RWPE1 (cell line): Measurements from ENCODE around the gene SFRP2.

Experiments
- CTCF ChIA-PET: fragments of 350-600 bp; sonication (Branson Sonifier 250); formaldehyde crosslinking; extraction: SDS; loops from one replicate; lab custom pipeline; 2021; lab: Yijun Ruan, JAX
- POLR2A ChIA-PET: fragments of 400-600 bp; formaldehyde crosslinking; extraction: SDS; loops from one replicate; lab custom pipeline; 2020; ENCODE audit warnings: antibody characterized with exemption; ENCODE audit not compliant: low non-redundant PET; lab: Yijun Ruan, JAX
- DNase-seq: peaks from one replicate; pipeline ENCODE4 v3.0.0; 2012; ENCODE audit warnings: low spot score
- H3K27ac ChIP-seq: fragments of 450-650 bp; 2 replicates; pipeline ENCODE4 v1.5.1; 2017
- CTCF ChIP-seq: fragments of 450-650 bp; conservative IDR thresholded peaks from 2 replicates; pipeline ENCODE4 v1.5.1; 2017; ENCODE audit warnings: low read depth, mild to moderate bottlenecking

SFRP2 gene

GRCh38 chr4:153758688-153759406 is 30.0 kb downstream of the SFRP2 start:
- no peak for TF ChIP-seq CTCF
- CTCF ChIA-PET, result no interaction called here
- DNase-seq, result no peak
- POLR2A ChIA-PET, result no interaction called here
- no peak overlapping the region for H3K27ac ChIP-seq

GRCh38 chr4:153758136-153758535 is 30.7 kb downstream of the SFRP2 start:
- H3K27ac ChIP-seq, result no peak overlapping the region
- CTCF ChIA-PET, result no interaction called here
- DNase-seq, result no peak
- no peak for TF ChIP-seq CTCF
- POLR2A ChIA-PET, result no interaction called here

GRCh38 chr4:153757407-153757806 is 31.5 kb downstream of the SFRP2 start:
- ChIA-PET CTCF (no interaction called here), POLR2A (no interaction called here)

GRCh38 chr4:153755186-153755585 is 33.7 kb downstream of the SFRP2 start:
- ChIA-PET POLR2A (no interaction called here), CTCF (no interaction called here)
- TF ChIP-seq CTCF, result no peak
- DNase-seq, result no peak
- H3K27ac ChIP-seq, result no peak overlapping the region

More at GRCh38 chr4:153757407-153757806, 31.5 kb downstream of the SFRP2 start:
- H3K27ac ChIP-seq, result no peak overlapping the region
- DNase-seq, result peak; percentile 20
- TF ChIP-seq CTCF, result no peak

- peak; percentile 72 for TF ChIP-seq CTCF
- peak; percentile 60 for DNase-seq
- CTCF ChIA-PET, result interaction anchor here (0.6 to 3.2 kb wide), 8 partner anchors 14 to 864 kb away, joined by 3 to 14 read pairs (median 4); partner anchors contain the start of gene MND1
- POLR2A ChIA-PET, result no interaction called here
- no peak overlapping the region for H3K27ac ChIP-seq
These were observed 38.6 kb downstream of the SFRP2 start for GRCh38 chr4:153750197-153750817.

GRCh38 chr4:153748378-153748777 is 40.5 kb downstream of the SFRP2 start:
- ChIA-PET CTCF (interaction anchor here (0.6 to 0.7 kb wide), 5 partner anchors 104 to 1404 kb away, joined by 3 to 4 read pairs (median 3); no protein-coding TSS in a partner anchor), POLR2A (no interaction called here)
- H3K27ac ChIP-seq, result peak overlapping the region; percentile 68
- TF ChIP-seq CTCF, result no peak
- DNase-seq, result peak; percentile 87
